Ovary (tissue), 9 donors: ENCODE data around the gene SLC25A29. TPM values are rescaled to one million over a fixed set of nuclear protein-coding genes. Genes with fewer than 3 reads are reported as not detected.

ENCODE experiments used
- DNase-seq, 5 donors: peaks; one replicate each; pipeline ENCODE4 v3.0.0-alpha.2; 2019 to 2020
- H3K27ac ChIP-seq, 2 donors: fragments of 200-600 bp; one replicate each; pipeline versions ENCODE4 v1.5.1 to v1.8.0; 2019 to 2022
- H3K27me3 ChIP-seq: fragments of 200-600 bp; one replicate; pipeline ENCODE4 v1.8.0; 2022
- H3K36me3 ChIP-seq: fragments of 200-600 bp; sonication (generic); one replicate; pipeline ENCODE4 v1.5.1; 2019
- H3K4me1 ChIP-seq: one replicate; pipeline ENCODE4 v1.8.1; 2013; ENCODE audit warnings: mild to moderate bottlenecking, moderate library complexity; ENCODE audit not compliant: insufficient read depth
- H3K4me3 ChIP-seq: fragments of 200-600 bp; sonication (generic); one replicate; pipeline ENCODE4 v1.5.1; 2017
- H3K9me3 ChIP-seq, 2 donors: fragments of 200-600 bp in 1 of 2; sonication (generic) in 1 of 2; one replicate each; pipeline versions ENCODE4 v1.5.1 to v1.8.1; 2013 to 2019; ENCODE audit warnings: mild to moderate bottlenecking in 1 of 2, moderate library complexity in 1 of 2
- CTCF ChIP-seq, 3 donors: fragments of 450-650 bp in 2 of 3; fragments of 200-600 bp in 1 of 3; IDR thresholded peaks; one replicate each; pipeline versions ENCODE4 v1.5.1 to v1.8.0; 2016 to 2022; ENCODE audit warnings: antibody characterized with exemption in 3 of 3, mild to moderate bottlenecking in 1 of 3
- EP300 ChIP-seq: sonication (generic); formaldehyde crosslinking; IDR thresholded peaks from one replicate; pipeline ENCODE4 v1.6.1; 2017; ENCODE audit warnings: antibody characterized with exemption
- POLR2A ChIP-seq: fragments of 450-650 bp; IDR thresholded peaks from one replicate; pipeline ENCODE4 v1.6.1; 2017; ENCODE audit warnings: antibody characterized with exemption, mild to moderate bottlenecking, moderate library complexity
- WGBS, 3 donors: extraction: QIAGEN DNeasy Blood & Tissue Kit in 1 of 3; methylation state at CpG; one replicate each; pipeline versions ENCODE4 v1.1.5 to v1.1.7; 2013 to 2017; 5-methylcytosine and 5-hydroxymethylcytosine counted together
- intact Hi-C, 4 donors: fragments of 100-400 bp; cut with DNase I; formaldehyde crosslinking; loops; one replicate each; pipeline versions ENCODE4 v1.11.0 to v1.15.1; 2022 to 2023
- polyA plus RNA-seq, 2 donors: library from polyadenylated mRNA; stranded (reverse); fragments of 200-250 nt in 1 of 2; fragments of 350-450 nt in 1 of 2; fragmentation: Illumina TruSeq in 1 of 2; extraction: RNeasy Lipid Tissue Mini Kit (QIAGEN cat#74804) in 1 of 2; gene quantifications; one replicate each; pipeline ENCODE4 v1.2.3, GENCODE V29; 2013 to 2014
- total RNA-seq, 7 donors: library from RNA; depleted of rRNA in 2 of 7; stranded (reverse); fragments of >200 nt in 2 of 7; fragmentation: NEBNext Ultra II Directional in 3 of 7; extraction: Animal tissue kit (Norgen Biotek cat#: 25700) in 3 of 7; gene quantifications; one replicate each; pipeline versions ENCODE4 v1.1.0 to v1.2.4, GENCODE V29; 2016 to 2023
- donor health status: DM: no; HTN: no; CAD: no; lungs with moderate emphysema.
- donor health status: DM: no; HTN: no; CAD: no.
- donor health status: Bipolar disorder and iron deficiency.
- donor health status: DM: yes; HTN: yes; CAD: no.
- donor health status: DM: no; HTN: no; CAD: no.
- donor health status: DM: yes; HTN: yes; CAD: no.

SLC25A29 gene
- total and polyA plus RNA-seq, 9 donors: 9.1 to 177 (median 69.9) TPM

DNA sequence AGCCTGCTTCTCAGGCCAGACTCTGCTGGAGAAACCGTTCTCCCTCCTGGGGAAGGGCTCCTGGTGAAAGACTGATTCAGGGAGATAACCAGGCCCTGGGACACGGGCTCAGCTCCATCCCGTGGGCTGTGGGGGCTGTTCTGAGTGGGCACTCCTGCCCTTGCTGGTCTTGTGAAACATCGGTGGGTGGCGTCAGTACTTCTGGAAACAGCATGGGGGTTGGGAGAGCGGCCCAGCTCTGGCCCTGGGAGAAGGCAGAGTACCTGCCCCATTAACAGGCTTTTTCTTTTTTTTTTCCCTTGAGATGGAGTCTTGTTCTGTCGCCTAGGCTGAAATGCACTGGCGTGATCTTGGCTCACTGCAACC lies 17.7 kb upstream of the SLC25A29 start:
- DNase-seq: no peak
- intact Hi-C loops: no loop called here
- Histone ChIP-seq H3K4me3 (no peak overlapping the region), H3K9me3 (no peaks in the 10 kb centered on the region), H3K27me3 (no peaks in the 10 kb centered on the region), H3K27ac (no peak overlapping the region), H3K4me1 (peaks cover 4% of the 10 kb centered on the region), H3K36me3 (no peaks in the 10 kb centered on the region)
- TF ChIP-seq CTCF (IDR thresholded peaks at IDR 0.05) (no peak), EP300 (no peak), POLR2A (no peak)
- WGBS, 3 donors: 82 to 96% (median 94%) methylated on average over 8 of the region's 8 CpGs

- 89 to 96% (median 92%) methylated on average over 9 to 16 of the region's 16 CpGs for WGBS, 3 donors
- Histone ChIP-seq H3K4me3 (no peak within 1 kb of the TSS), H3K9me3 (no peaks in the 10 kb centered on the region), H3K27ac (no peak within 1 kb of the TSS), H3K36me3 (no peaks in the 10 kb centered on the region), H3K4me1 (peaks cover 4% of the 10 kb centered on the region), H3K27me3 (no peaks in the 10 kb centered on the region)
- TF ChIP-seq CTCF (IDR thresholded peaks at IDR 0.05) (no peak), POLR2A (no peak), EP300 (no peak)
- intact Hi-C loops: no loop called here
- DNase-seq: no peak
These were observed 17.1 kb upstream of the SLC25A29 start, which contains the start of gene SLC25A47 for GRCh38 chr14:100323121-100323941. Gene SLC25A47, plus strand, starts transcription at chr14:100323339. Its CDS starts 76 bp downstream, at chr14:100323415.

GRCh38 chr14:100322138-100322957 lies 16.1 kb upstream of the SLC25A29 start:
- whole genome bisulfite sequencing, 3 donors: 79 to 93% (median 84%) methylated on average over 13 to 15 of the region's 15 CpGs
- no peak for DNase-seq
- TF ChIP-seq CTCF (IDR thresholded peaks at IDR 0.05) (no peak), EP300 (no peak), POLR2A (no peak)
- peaks cover 4% of the 10 kb centered on the region for H3K4me1 ChIP-seq
- H3K27ac ChIP-seq: no peak overlapping the region
- no peaks in the 10 kb centered on the region for H3K27me3 ChIP-seq
- intact Hi-C loops: no loop called here
- H3K9me3 ChIP-seq: no peaks in the 10 kb centered on the region
- no peaks in the 10 kb centered on the region for H3K36me3 ChIP-seq
- no peak overlapping the region for H3K4me3 ChIP-seq

GRCh38 chr14:100321473-100322137 lies 15.4 kb upstream of the SLC25A29 start:
- TF ChIP-seq CTCF (IDR thresholded peaks at IDR 0.05): no peak
- TF ChIP-seq EP300: no peak
- no peak for TF ChIP-seq POLR2A
- Histone ChIP-seq H3K27me3 (no peaks in the 10 kb centered on the region), H3K36me3 (no peaks in the 10 kb centered on the region), H3K4me1 (peaks cover 4% of the 10 kb centered on the region), H3K9me3 (no peaks in the 10 kb centered on the region), H3K4me3 (no peak overlapping the region), H3K27ac (no peak overlapping the region)
- intact Hi-C loops: no loop called here
- no peak for DNase-seq
- WGBS, 3 donors: 49 to 65% (median 50%) methylated on average over 9 of the region's 9 CpGs
